Measurements from ENCODE around the gene GUCY1A2. TPM values are rescaled to one million over a fixed set of nuclear protein-coding genes. Genes with fewer than 3 reads are reported as not detected.

The GUCY1A2 gene
- polyA plus RNA-seq, 1 donor (not counting 4 experiments of a cell fraction or from before 2014, with no cell fraction given) = not detected

DNA sequence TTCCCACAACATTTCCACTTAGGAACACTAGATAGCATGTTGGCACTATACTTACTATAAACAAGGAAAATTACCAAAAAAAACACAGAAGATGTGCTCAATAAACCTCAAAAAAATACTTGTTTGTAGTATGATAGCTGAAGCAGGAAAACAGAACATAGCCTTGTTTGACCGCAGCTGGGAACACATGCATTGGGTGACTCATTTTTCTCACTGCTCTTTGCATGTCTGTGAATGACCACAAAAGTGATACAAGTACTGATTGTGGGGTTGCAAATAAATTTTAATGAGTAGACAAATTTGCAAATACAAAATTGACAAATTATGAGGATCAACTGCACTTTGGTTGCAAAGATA, 22.8 kb upstream of the GUCY1A2 start:
- no peak overlapping the region for H3K27ac ChIP-seq (ENCODE audit: control insufficient read depth, insufficient read depth, low read length)
- DNase-seq (ENCODE audit: low read depth, low spot score) = no peak
- no peaks in the 10 kb centered on the region for H3K27me3 ChIP-seq (ENCODE audit: control insufficient read depth, extremely low read depth, insufficient read depth, low read length)
- no peak for TF ChIP-seq EZH2 (IDR thresholded peaks at IDR 0.05; ENCODE audit: low read length)
- TF ChIP-seq, protein P1, sequence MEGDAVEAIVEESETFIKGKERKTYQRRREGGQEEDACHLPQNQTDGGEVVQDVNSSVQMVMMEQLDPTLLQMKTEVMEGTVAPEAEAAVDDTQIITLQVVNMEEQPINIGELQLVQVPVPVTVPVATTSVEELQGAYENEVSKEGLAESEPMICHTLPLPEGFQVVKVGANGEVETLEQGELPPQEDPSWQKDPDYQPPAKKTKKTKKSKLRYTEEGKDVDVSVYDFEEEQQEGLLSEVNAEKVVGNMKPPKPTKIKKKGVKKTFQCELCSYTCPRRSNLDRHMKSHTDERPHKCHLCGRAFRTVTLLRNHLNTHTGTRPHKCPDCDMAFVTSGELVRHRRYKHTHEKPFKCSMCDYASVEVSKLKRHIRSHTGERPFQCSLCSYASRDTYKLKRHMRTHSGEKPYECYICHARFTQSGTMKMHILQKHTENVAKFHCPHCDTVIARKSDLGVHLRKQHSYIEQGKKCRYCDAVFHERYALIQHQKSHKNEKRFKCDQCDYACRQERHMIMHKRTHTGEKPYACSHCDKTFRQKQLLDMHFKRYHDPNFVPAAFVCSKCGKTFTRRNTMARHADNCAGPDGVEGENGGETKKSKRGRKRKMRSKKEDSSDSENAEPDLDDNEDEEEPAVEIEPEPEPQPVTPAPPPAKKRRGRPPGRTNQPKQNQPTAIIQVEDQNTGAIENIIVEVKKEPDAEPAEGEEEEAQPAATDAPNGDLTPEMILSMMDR (optimal IDR thresholded peaks at IDR 0.05 in 1 of 3, IDR thresholded peaks at IDR 0.05 in 1 of 3, conservative IDR thresholded peaks at IDR 0.05 in 1 of 3; ENCODE audit: extremely low read depth in 1 of 3, insufficient read depth in 2 of 3, low read length in 3 of 3) = no peak
- no peak overlapping the region for H3K4me2 ChIP-seq (ENCODE audit: control insufficient read depth, extremely low read depth, insufficient read depth, low read depth, low read length)
- no peaks in the 10 kb centered on the region for H4K20me1 ChIP-seq (ENCODE audit: control insufficient read depth, extremely low read depth, insufficient read depth, low read length)
- FAIRE-seq = no peak
- H3K4me1 ChIP-seq (ENCODE audit: control insufficient read depth, extremely low read depth, insufficient read depth, low read length) = peaks cover 6% of the 10 kb centered on the region
- no peak overlapping the region for H3K4me3 ChIP-seq (ENCODE audit: control insufficient read depth in 2 of 3, extremely low read depth in 1 of 3, insufficient read depth in 2 of 3, low read depth in 1 of 3, low read length in 3 of 3)
- H2AFZ ChIP-seq (ENCODE audit: control insufficient read depth, low read length) = no peak overlapping the region
- H3K9me1 ChIP-seq (ENCODE audit: control insufficient read depth, extremely low read depth, insufficient read depth, low read length) = no peaks in the 10 kb centered on the region
- dilution Hi-C loops (cut with MboI; ENCODE audit: extremely low pct_ligation_motif_present, low sequenced_read_pairs) = no loop called here
- no peaks in the 10 kb centered on the region for H3K9me3 ChIP-seq (ENCODE audit: control insufficient read depth, low read depth, low read length)
- H3K79me2 ChIP-seq (ENCODE audit: control insufficient read depth, insufficient read depth, low read length) = no peaks in the 10 kb centered on the region
- no peaks in the 10 kb centered on the region for H3K36me3 ChIP-seq (ENCODE audit: control insufficient read depth in 2 of 2, extremely low read depth in 1 of 2, insufficient read depth in 2 of 2, low read length in 2 of 2)
- no peak overlapping the region for H3K9ac ChIP-seq (ENCODE audit: control insufficient read depth, extremely low read depth, insufficient read depth, low read length)

DNA sequence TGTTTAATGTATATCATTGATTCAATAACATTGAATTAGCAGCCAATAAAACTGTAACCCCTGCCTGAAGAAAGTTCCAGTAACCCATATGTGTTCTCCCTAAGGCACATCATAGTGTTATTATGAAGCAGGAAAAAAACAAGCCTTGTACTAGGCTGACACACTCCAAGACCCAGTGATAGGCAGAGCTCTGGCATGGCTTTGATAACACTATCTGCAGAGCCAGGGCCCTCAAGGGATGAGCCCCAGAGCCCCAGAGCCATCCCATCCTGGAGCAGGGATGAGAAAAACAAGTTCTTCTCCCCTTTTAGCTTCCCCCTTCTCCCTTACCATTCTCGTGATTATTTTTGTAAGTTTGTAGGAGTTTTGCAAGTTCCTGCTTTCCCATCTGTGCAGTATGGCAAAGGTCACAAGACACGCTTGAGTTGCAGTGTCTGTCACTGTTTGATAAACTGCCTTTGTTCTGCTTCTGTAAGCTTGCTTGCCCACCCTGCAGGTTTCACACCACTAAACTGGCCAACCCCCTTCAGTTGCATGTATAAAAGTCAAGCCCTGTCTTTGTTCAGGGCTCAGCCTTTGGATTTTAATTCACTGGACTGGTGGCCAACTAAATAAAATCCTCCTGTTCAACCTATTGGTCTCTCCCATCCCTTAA, 22.3 kb upstream of the GUCY1A2 start:
- Histone ChIP-seq H3K4me2 (ENCODE audit: control insufficient read depth, extremely low read depth, insufficient read depth, low read depth, low read length) (no peak overlapping the region), H3K9me3 (ENCODE audit: control insufficient read depth, low read depth, low read length) (no peaks in the 10 kb centered on the region), H4K20me1 (ENCODE audit: control insufficient read depth, extremely low read depth, insufficient read depth, low read length) (no peaks in the 10 kb centered on the region), H3K4me3 (ENCODE audit: control insufficient read depth in 2 of 3, extremely low read depth in 1 of 3, insufficient read depth in 2 of 3, low read depth in 1 of 3, low read length in 3 of 3) (no peak overlapping the region), H3K36me3 (ENCODE audit: control insufficient read depth in 2 of 2, extremely low read depth in 1 of 2, insufficient read depth in 2 of 2, low read length in 2 of 2) (no peaks in the 10 kb centered on the region), H3K79me2 (ENCODE audit: control insufficient read depth, insufficient read depth, low read length) (no peaks in the 10 kb centered on the region), H3K9me1 (ENCODE audit: control insufficient read depth, extremely low read depth, insufficient read depth, low read length) (no peaks in the 10 kb centered on the region), H3K9ac (ENCODE audit: control insufficient read depth, extremely low read depth, insufficient read depth, low read length) (no peak overlapping the region), H3K27ac (ENCODE audit: control insufficient read depth, insufficient read depth, low read length) (no peak overlapping the region), H3K4me1 (ENCODE audit: control insufficient read depth, extremely low read depth, insufficient read depth, low read length) (peaks cover 6% of the 10 kb centered on the region), H3K27me3 (ENCODE audit: control insufficient read depth, extremely low read depth, insufficient read depth, low read length) (no peaks in the 10 kb centered on the region), H2AFZ (ENCODE audit: control insufficient read depth, low read length) (no peak overlapping the region)
- dilution Hi-C loops (cut with MboI; ENCODE audit: extremely low pct_ligation_motif_present, low sequenced_read_pairs) = no loop called here
- DNase-seq (ENCODE audit: low read depth, low spot score) (no peak), FAIRE-seq (no peak)
- TF ChIP-seq, protein P1 (optimal IDR thresholded peaks at IDR 0.05 in 1 of 3, IDR thresholded peaks at IDR 0.05 in 1 of 3, conservative IDR thresholded peaks at IDR 0.05 in 1 of 3; ENCODE audit: extremely low read depth in 1 of 3, insufficient read depth in 2 of 3, low read length in 3 of 3) = no peak
- no peak for TF ChIP-seq EZH2 (IDR thresholded peaks at IDR 0.05; ENCODE audit: low read length)

Measured in keratinocyte (primary cell).